Measurements from ENCODE around the gene KIAA0586.
"Not testable (repeated sequence)": the region's sequence is repeated elsewhere in the genome, so short reads cannot be mapped to it uniquely, and the experiment has no call there.

Gene KIAA0586

GRCh38 chr14:58427281-58428117, at the start of gene KIAA0586, which contains the start of gene TIMM9:
KIAA0586 (plus strand) TSS chr14:58427719; CDS start chr14:58428265, 546 bp downstream.
TIMM9 (minus strand) TSS chr14:58427531; CDS start chr14:58411945, 15,586 bp downstream.
- DNase-seq, result peak; percentile 99

- no peak for DNase-seq
These were observed 36.7 kb upstream of the KIAA0586 start for GRCh38 chr14:58390830-58391229.

- DNase-seq, result no peak
These were observed 32.0 kb upstream of the KIAA0586 start for GRCh38 chr14:58395562-58395811.

GRCh38 chr14:58395812-58396788, 31.4 kb upstream of the KIAA0586 start, which contains the start of gene TOMM20L:
TOMM20L (plus strand) TSS chr14:58395930; CDS start chr14:58395958, 28 bp downstream.
- peak; percentile 68 for DNase-seq

GRCh38 chr14:58397156-58397555, 30.4 kb upstream of the KIAA0586 start:
- DNase-seq, result no peak

- no peak for DNase-seq
These were observed 29.0 kb upstream of the KIAA0586 start for GRCh38 chr14:58398495-58398894.

GRCh38 chr14:58398895-58399294, 28.6 kb upstream of the KIAA0586 start:
- no peak for DNase-seq

GRCh38 chr14:58401587-58401986, 25.9 kb upstream of the KIAA0586 start:
- no peak for DNase-seq

GRCh38 chr14:58408681-58409215, 18.8 kb upstream of the KIAA0586 start:
- DNase-seq, result no peak

- DNase-seq, result no peak
These were observed 12.7 kb upstream of the KIAA0586 start for GRCh38 chr14:58414845-58415244.

- DNase-seq, result no peak
These were observed 11.6 kb upstream of the KIAA0586 start for GRCh38 chr14:58415636-58416547.

- DNase-seq, result not testable (repeated sequence)
These were observed 10.6 kb upstream of the KIAA0586 start for GRCh38 chr14:58416934-58417333.

GRCh38 chr14:58426670-58427280, 744 bp upstream of the KIAA0586 start:
- DNase-seq, result peak; percentile 70

- DNase-seq, result peak; percentile 46
These were observed 682 bp downstream of the KIAA0586 start for GRCh38 chr14:58428118-58428683.

GRCh38 chr14:58430156-58430555, 2.6 kb downstream of the KIAA0586 start:
- DNase-seq, result no peak

- DNase-seq, result no peak
These were observed 12.0 kb downstream of the KIAA0586 start for GRCh38 chr14:58439476-58439875.

- no peak for DNase-seq
These were observed 17.1 kb downstream of the KIAA0586 start for GRCh38 chr14:58444627-58445026.

GRCh38 chr14:58455593-58456265, 28.2 kb downstream of the KIAA0586 start:
- no peak for DNase-seq

- DNase-seq, result no peak
These were observed 33.3 kb downstream of the KIAA0586 start for GRCh38 chr14:58460772-58461171.

GRCh38 chr14:58463147-58463546, 35.6 kb downstream of the KIAA0586 start:
- no peak for DNase-seq

GRCh38 chr14:58464652-58465051, 37.1 kb downstream of the KIAA0586 start:
- DNase-seq, result no peak

All from fibroblast of upper back skin (primary cell).